DMS 273 treated with DMSO at 0.1 percent for 48 hours (cell line): ENCODE results near the gene PDE3A.

Experiments used
- DNase-seq: peaks from one replicate; lab custom pipeline; 2025; lab: John Stamatoyannopoulos, UW

PDE3A gene

DNA sequence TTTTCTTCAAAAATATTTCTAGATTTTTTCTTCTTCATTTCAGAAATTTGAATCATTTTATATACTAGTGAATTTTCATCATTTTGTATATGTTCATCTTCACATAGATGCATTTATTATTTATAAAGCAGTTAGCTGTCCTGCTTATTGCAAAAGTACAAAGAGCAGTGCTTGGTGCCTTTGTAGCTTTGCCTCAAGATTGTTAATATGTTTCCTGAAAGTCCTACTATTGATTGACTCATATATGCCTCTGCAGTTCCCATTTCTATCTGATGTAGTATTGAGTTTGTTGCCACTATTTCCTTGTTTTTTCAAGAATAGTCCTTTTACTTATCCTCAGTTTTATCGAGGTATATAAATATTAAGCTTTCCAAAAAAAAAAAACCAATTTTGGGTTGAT is 89.7 kb downstream of the PDE3A start:
- no peak for DNase-seq

DNA sequence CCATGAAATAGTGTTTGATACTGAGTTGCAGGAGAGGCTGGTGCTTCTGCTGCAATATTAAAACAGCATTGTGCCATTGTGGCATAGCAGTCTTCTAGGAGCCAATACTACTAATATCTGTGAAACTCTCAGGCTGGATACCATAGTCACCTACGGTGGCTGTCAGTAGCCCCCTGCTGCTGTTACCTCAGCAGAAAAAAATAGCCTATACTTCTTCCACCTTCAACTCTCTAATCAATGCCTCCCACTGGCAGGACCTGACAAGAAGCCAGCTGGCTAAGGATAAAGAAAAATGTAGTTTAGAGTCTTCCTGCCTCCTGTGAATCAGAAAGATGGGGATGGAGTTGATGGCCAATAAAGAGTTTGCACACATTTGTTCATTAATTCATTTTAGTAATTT is 91.6 kb downstream of the PDE3A start:
- DNase-seq: no peak

DNA sequence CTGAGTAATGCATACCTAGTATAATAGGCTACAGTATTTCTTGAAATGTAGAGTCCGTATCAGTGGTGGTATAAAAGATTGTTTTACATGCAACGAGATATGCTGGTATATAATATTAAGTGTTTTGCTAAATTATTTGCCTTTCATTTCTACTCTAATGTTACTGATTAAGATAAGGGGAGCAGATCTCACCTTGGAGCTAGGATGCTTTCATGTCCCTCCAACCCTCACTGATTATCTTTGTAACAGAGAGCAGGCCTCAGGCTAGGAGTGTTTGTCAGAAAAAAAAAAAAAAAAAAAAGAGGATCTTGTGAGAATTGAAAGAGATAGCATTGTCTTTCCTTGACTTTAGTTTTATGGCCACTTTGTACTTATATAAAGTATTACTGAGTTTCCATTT is 92.6 kb downstream of the PDE3A start:
- DNase-seq: no peak

DNA sequence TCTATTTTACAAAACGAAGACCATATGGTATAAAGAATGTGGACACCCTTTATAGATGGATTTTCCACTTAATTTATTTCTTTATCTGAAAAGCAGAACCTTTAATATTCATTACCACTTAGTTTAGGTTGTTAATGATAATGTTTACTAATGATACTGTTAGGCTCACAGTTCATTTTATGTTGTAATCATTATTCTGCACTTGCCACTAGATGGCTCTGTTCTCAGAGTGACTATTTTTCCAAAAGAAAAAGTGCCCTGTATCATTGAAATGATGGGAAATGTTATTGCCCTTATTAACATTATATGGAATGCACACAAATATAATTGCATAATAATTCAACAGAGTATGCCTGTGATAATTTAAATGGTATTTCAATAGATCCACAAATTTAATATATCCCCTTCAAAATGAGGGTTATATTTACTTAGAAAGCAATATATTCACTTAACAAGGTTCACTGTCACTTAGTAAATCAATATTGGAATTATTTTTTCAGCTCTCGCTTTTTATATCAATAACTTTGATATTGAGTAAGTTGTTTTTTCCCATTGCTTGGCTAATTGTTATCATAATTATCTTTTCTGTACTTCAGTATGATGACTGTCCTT is 95.7 kb downstream of the PDE3A start:
- no peak for DNase-seq

DNA sequence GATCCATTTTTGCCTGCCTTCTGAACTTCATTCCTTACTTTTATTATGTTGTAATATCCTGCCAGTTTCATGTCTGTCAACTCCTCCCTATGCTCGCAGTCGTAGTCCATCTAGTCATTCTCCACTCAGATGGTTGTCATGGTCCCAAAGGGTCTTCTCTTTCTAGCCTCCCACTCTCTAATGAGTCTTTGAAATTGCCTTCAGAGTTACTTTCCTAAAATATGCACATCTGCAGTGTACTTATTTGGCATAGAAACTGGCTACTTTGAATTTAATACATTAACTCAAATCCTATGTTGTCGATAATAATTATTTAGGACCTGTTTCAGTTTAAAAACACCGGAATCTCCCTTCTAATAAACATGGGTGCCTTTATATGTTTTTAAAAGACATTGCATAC is 101.0 kb downstream of the PDE3A start:
- DNase-seq: no peak

DNA sequence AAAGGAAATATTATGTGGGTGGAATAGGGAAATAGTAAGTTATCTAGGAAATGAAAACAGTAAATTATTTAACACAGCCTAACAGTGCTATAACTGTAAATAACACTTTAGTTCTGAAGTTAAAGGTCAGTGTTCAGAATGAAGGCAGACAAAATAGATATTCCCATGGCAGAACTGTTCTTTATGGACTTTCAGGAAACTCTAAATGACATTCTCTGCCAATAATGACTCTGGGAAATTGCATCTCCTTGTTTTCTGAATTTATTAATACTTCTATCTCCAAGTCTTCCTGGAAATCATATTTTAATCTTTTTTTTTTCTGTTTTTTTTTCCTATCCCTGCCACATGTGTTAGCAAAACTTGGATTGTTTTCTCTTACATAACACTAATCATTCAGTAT is 101.4 kb downstream of the PDE3A start:
- no peak for DNase-seq

DNA sequence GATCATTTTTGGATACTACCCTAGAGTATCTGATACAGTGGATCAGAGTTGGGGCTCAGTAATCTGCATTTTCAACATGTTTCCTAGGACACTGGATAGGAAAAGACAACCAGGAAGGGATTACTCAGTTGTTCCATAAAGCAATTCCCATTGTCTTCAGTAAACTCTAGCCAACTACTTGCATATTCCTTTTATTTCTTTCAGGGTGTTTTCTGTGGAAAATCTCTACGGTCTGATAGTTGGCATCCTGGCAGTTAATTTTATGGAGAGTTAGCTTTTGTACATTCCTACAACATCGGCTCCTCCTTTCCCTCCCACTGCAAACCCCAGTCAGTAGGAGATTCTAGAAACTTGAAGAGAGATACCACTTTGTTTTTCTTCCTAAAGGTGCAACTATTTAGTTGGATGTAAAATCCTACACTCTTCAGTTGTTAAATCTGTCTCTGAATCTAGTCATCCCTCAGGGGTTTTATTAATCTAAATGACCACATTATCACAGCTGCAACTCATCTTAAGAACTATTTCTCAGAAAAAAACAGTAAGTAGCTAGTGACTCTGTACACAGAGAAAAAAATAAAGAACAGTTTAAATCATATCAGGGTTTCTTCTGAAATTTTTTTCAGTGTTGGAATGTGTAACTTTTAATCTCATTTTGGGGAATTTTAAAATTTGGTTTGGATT is 103.9 kb downstream of the PDE3A start:
- DNase-seq: no peak

DNA sequence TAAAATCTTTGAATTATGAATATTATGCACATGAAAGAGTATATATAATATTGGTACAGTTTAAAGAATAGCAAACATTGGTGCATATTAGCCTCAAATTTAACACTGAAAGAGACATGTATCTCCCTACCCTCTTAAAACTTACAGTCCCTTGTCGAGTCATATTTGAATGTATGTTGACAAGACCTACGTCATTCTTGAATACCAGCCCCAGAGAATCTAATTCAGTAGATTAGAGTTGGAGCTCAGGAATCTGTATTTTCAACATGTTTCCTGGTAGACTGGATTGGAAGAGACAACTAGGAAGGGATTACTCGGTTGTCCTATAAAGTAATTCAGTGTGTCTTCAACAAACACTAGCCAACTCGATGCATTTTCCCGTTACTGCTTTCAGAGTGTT is 104.8 kb downstream of the PDE3A start:
- DNase-seq: no peak

DNA sequence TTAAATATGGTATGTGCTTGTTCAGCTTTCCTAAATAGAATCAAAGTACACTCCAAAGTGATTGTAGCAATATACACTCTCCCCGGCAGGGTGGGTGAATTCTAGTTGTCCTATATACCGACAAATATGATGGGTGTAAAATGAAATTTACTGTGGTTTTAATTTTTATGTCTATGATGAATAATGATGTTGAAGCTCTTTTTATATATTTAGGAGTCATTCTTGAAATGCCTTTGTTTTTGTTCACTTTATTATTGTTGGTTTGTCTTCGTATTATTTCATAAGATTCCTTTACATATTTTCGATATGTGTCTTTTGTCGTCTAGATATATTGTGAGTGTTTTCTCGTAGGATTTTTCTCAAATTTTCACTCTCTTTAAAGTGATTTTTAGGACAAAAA is 105.7 kb downstream of the PDE3A start:
- DNase-seq: no peak

DNA sequence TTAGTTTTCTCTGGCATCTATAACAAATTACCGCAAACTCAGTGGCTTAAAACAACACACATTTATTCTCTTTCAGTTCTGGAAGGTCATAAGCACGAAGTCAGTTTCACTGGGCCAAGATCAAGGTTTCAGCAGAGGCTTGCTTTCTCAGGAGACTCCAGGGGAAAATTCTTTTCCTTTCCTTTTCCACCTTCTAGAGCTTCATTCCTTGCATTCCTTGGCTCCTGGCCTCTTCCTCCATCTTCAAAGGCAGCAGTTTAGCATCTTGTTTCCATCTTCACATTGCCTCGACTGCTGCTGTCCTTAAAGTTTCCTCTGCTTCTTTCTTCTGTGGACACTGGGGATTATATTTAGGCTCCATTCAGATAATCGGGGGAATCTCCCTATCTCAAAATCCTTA is 106.1 kb downstream of the PDE3A start:
- DNase-seq: no peak

DNA sequence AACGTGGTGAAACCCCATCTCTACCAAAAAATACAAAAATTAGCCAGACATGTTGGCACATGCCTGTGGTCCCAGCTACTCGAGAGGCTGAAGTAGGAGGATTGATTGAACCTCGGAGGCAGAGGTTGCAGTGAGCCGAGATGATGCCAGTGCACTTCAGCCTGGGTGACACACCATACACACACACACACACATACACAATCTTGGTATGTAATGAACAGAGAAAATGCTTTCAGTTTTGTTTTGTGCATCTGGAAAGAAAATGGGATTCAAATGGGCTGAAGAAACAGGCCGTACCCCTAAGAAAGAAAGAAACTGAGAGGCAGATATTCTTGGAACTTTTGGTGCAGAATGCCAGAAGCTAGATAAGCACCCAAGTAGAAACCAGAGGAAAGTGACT is 107.2 kb downstream of the PDE3A start:
- DNase-seq: no peak

DNA sequence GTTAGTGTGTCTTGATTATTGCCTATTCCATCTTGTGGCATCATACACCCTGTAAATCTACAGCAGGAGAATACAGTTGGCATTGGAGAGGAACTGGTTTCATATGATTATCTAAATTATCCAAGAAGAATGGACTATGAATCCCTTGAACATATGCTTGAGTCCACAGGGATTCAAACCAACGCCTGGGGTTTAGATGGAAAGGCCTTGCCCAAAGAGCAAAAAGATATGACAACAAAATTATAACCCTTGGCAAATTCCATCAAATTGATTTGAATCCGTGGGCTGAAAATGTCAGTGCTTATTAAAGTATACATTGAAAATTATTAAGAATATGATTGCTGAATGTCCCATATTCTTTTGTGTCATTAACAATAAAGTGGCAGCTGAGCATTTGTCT is 108.2 kb downstream of the PDE3A start:
- DNase-seq: no peak

DNA sequence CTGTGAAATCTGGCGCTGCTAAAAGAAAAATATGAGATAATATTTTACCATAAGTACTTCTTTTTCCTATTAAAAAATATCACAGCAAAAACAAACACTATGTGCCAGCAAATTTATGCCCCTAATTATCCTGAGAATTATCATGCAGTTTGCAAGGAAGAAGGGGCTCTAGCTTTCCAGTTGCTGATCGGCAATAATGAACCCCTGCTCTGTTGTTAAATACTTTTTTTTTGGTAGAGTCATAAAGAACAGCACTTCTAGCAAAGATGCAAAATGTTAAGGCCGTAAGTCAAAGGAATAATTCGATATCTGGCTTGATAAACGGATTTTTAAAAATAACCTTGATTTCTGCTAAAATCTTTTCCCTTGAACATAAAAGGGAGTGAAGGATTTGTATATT is 108.9 kb downstream of the PDE3A start:
- no peak for DNase-seq

DNA sequence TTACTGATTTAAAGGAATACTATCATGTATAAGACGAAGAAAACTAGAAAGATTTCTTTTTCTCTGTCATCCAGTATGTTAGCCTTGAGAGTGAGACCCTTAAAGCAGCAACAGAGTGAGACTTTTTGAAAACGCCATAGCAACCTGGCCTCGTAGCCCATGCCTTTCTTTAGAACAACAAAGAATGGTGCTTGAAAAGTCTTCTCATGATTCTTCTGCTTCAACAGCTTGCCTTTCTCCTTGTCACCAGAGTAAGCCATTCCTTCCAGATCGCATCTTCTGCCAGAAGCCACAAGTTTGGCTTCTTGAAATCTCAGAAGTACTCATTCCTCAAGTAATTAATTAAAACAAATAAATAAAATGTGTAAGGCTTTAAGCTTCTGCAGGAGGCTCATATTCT is 109.3 kb downstream of the PDE3A start:
- no peak for DNase-seq

DNA sequence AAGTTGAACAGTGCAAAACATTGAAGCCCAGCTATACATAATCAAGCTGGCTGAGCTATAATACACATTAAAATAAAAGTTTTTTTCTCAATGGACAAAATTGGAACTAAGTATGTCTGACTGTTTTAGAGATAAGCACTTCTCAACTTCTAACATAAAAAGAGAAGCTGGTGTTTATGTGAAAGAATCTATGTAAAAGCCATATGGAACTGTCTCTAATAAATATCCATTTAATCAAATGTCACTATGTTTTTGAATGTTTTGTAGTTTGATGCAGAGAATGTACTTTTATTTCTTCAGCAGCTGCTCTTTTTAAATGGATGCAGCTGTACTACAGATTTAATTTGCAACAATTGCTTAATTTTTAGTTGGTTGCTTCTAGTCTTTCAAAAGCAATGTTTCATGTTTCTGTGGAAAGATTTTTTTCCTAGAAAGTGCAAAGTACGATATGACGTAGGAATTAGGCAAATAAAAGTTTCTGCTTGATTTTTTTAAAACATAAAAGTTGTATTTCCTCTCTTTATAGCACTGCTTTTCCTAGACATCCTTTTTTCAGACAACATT is 114.2 kb downstream of the PDE3A start:
- DNase-seq: no peak

DNA sequence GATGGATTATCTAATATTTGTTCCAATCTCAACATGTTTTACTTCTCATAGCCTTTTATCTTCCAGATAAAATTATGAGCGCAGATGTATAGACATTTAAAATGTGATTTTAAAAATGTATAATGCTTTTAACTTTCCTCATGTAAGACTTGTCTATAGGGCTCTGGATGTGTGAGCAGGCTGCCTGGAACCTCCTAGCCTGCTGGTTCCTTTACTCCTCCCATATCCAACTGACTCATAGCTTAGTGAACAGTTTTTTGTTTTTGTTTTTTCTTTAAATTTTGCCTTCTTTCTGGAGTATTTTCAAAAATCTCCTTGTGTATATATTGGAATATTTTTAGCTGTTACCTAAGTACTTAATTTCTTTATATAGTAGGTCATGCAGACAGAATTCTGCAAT is 115.4 kb downstream of the PDE3A start:
- DNase-seq: no peak

DNA sequence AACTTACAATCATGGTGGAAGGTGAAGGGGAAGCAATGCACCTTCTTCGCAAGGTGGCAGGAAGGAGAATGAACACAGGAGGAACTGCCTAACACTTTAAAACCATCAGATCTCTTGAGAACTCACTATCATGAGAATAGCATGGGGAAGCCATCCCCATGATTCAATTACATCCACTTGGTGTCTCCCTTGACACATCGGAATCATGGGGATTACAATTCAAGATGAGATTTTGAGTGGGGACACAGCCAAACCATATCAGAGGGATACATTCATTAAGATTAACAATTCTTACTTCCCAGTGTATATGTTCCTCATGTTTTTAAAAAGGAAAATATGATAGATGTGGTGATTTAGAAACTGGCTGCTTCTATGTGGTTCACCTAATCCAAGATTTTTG is 117.9 kb downstream of the PDE3A start:
- DNase-seq: no peak

DNA sequence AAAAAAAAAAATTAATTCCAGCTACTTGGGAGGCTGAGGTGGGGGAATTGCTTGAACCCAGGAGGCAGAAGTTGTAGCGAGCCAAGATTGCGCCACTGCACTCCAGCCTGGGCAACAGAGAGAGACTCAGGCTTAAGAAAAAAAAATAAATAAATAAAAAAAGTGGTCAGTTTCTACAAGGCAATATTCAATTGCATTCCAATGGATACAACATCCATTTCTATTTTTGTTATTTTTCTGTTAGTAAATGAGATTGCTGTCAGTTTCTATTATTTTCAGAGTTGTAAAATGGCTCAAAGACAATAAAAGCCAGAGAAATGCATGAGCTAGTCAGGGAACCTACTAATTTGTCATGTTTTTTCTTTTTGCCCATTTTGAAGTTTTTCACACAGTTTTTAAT is 119.2 kb downstream of the PDE3A start:
- no peak for DNase-seq

DNA sequence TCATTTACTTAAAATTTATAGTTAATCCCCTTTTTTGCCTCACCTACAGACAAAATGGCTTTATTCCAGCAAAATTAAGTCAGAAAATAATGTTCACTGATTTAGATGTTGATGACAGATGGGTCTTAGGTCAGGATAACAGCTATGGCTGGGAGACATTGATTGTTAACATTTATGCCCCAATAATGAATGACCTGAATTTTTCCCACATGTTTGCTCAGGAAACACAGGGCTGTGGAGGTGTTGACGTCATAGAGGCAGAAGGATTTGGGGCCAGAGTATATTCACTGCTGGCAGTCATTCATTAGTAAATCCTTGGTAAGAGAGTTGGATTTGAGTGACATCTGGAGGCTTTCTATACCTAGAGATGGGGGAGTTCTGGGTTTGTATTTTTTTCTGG is 121.3 kb downstream of the PDE3A start:
- DNase-seq: no peak

DNA sequence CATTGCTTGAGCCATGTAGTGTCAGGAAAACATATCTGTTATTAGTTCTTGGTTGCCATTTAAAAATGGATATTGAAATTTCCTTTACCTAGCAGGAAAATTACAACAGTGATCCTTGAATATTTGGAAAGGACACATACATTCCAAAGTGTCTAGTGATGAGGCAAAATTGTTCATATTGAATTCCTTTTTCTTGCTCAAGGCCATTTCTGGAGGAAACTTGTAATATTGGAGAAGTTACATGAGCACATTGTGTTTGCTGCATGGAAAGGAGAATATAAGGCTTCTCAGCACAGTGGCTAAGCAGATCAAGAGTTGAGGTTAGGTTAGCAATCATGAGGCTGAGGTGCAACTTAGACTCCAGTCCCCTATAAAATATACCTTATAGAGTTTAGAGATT is 121.9 kb downstream of the PDE3A start:
- no peak for DNase-seq

DNA sequence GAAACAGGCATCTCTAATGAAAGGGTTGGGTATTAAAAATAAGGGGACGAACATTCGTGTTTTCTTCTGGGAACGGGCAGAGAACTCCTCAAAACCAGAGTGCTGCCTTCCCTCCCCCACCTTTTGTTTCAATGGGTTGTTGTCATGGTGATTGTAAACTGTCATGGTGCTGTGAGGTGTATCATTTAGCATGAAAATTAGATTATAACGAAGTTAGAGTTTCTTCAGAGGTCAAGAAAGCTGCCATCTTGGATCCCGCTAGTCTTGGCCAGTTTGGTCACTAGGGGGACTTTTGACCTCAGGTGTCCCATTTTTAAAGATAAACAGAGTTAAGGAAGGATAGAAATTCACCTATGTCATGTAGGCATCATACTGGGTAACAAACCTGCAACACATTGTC is 123.0 kb downstream of the PDE3A start:
- DNase-seq: no peak

DNA sequence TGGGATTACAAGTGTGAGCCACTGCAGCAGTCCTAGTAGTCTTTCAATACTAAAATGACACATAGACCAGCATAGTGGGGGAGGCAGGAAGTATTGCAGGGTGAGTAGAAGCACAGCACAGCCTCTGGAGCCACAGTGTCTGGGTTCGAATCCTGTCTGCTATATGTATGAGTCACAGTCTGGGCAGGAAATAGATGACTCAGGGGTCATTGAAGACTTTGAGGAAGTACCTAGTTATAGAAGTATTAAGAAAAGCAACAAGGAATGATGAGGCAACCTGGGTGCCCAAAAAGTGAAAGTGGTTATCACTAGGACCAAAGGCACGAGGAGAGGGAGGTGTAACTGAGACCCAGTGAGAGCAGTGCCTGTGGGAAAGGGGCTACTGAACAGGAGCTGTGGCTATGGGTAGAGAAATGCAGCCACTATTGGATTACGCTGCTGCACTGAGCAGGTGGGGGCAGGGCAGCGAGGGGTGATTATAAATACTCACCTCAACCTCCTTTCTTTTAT is 124.0 kb downstream of the PDE3A start:
- no peak for DNase-seq

DNA sequence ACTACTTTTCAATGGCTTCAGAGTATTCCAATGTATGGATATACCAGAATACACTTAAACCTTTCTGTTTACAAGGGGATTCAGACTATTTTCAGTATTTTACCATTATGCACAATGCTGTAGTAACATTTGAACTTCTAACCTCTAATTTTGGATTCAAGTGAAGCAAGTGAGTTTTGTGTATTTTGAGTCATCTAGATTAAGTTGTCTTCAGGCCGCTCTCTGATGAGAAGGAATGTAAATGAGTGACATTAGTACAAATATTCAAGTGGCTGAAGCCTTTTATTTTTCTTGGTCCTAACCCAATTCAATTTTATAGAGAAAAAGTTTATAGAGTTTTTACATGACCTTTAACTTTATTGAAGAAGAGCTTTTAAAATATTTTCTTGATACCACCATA is 125.6 kb downstream of the PDE3A start:
- no peak for DNase-seq

DNA sequence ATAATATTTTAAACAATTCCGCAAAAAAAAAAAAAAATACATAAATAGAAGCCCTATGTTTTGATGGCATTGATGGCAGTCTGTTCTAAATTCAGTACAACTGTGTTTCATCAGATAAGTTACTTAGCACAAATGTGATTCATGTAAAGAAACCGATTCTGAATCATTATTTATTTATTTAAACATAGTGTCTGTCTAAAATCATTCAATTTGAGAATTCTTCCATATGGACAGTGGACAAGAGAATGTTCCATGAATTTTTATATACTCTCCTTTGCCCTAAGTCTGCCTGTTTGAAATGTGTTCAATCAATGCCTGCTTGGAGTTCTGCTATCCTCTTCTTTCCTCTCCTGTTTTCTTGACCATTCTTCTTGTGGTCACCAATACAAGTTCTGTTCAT is 126.5 kb downstream of the PDE3A start:
- no peak for DNase-seq
